Pancreas (tissue), 10 donors: ENCODE results near the gene PES1. TPM values are rescaled to one million over a fixed set of nuclear protein-coding genes. Genes with fewer than 3 reads are reported as not detected.
"Not testable (repeated sequence)": the region's sequence is repeated elsewhere in the genome, so short reads cannot be mapped to it uniquely, and the experiment has no call there.

ENCODE experiments used
- ATAC-seq, 4 donors: fragments of 200-7000 bp; cut with Tn5 transposase; one replicate each; pipeline versions ENCODE4 v1.8.0 to v1.9.1; 2020; ENCODE audit warnings: mild to moderate bottlenecking in 4 of 4, moderate library complexity in 4 of 4
- DNase-seq, 6 donors: peaks; one replicate each; pipeline ENCODE4 v3.0.0-alpha.2; 2020
- FAIRE-seq: peaks from 2 replicates; lab custom pipeline; 2012; peaks lifted over from hg19 to GRCh38; lab: Jason Lieb, UNC
- H3K27ac ChIP-seq, 4 donors: fragments of 200-600 bp; sonication (generic); 1 replicate in 3 of 4; 2 replicates in 1 of 4; pipeline versions ENCODE4 v1.5.0 to v1.8.0; 2020
- H3K27me3 ChIP-seq, 4 donors: fragments of 200-600 bp; one replicate each; pipeline ENCODE4 v1.8.0; 2021
- H3K36me3 ChIP-seq, 3 donors: fragments of 200-600 bp; sonication (generic) in 1 of 3; one replicate each; pipeline versions ENCODE4 v1.5.0 to v1.8.0; 2020 to 2021
- H3K4me1 ChIP-seq, 3 donors: fragments of 200-600 bp; one replicate each; pipeline ENCODE4 v1.8.0; 2021
- H3K4me3 ChIP-seq, 4 donors: fragments of 200-600 bp; sonication (generic) in 2 of 4; one replicate each; pipeline versions ENCODE4 v1.5.0 to v1.8.0; 2020 to 2021
- H3K9me3 ChIP-seq, 4 donors: fragments of 200-600 bp; one replicate each; pipeline ENCODE4 v1.8.0; 2021
- WGBS, 2 donors: extraction: QIAGEN DNeasy Blood & Tissue Kit; methylation state at CpG; one replicate each; pipeline ENCODE4 v1.1.7; 2013; 5-methylcytosine and 5-hydroxymethylcytosine counted together
- intact Hi-C, 3 donors: fragments of 100-400 bp; cut with DNase I; formaldehyde crosslinking; loops; one replicate each; pipeline versions ENCODE4 v1.11.1 to v1.14.2; 2022
- polyA plus RNA-seq, 2 donors: library from polyadenylated mRNA; stranded (reverse); fragments of 200-250 nt; gene quantifications; one replicate each; pipeline ENCODE4 v1.2.3, GENCODE V29; 2013
- total RNA-seq, 6 donors: library from RNA; stranded (reverse); fragmentation: NEBNext Ultra II Directional in 4 of 6; extraction: Animal tissue kit (Norgen Biotek cat#: 25700) in 4 of 6; gene quantifications; one replicate each; pipeline versions ENCODE4 v1.2.1 to v1.2.4, GENCODE V29; 2021 to 2023
- TF ChIP-seq, protein P1 (sequence below), 4 donors: fragments of 200-600 bp; sonication (generic) in 3 of 4; IDR thresholded peaks; one replicate each; pipeline versions ENCODE4 v1.5.0 to v1.8.0; 2021; ENCODE audit warnings: antibody characterized with exemption in 4 of 4
- donor health status: healthy with polysubstance abuse.
- donor health status: DM: no; HTN: no; CAD: no; lungs with moderate emphysema.
- donor health status: DM: no; HTN: no; CAD: no.
- donor health status: control.
- donor health status: control.
- donor health status: Bipolar disorder and iron deficiency.
- donor health status: DM: yes; HTN: yes; CAD: no.
- donor health status: DM: no; HTN: no; CAD: no.
- donor health status: DM: no; HTN: no; CAD: no.
- donor health status: DM: yes; HTN: yes; CAD: no.

The PES1 gene
- total and polyA plus RNA-seq, 8 donors = 33.8 to 66.9 (median 44.8) TPM

DNA sequence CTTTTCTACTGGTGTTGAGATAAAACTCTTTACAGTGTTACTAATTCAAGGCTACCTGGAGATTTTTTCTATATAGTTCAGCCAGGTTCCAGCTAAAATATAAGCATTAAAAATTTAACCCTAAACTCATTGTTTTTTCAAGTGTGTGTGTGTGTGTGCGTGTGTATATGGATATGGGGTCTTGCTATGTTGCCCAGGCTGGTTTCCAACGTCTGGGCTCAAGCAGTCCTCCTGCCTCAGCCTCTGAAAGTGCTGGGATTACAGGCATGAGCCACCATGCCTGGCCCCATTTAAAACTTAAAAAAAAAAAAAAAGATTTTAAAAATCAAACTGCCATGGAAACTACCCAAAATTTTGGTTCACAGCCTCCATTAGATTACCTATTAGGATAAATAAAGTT is 4.5 kb upstream of the PES1 start:
- ATAC-seq (peak in 1 of 4 donors; percentile 26), DNase-seq (no peak), FAIRE-seq (no peak)
- H3K4me1 ChIP-seq = peaks cover 0 to 5% (median 0%) of the 10 kb centered on the region in 3 donors
- peak overlapping the region in 2 of 4 donors; percentile 36 to 47 for H3K27ac ChIP-seq
- H3K4me3 ChIP-seq = peak overlapping the region in 1 of 4 donors; percentile 27
- intact Hi-C loops = loop anchor here in 1 of 3 donors (5.0 kb wide), 1 partner anchor 149 kb away; no protein-coding TSS in a partner anchor
- H3K36me3 ChIP-seq = no peaks in the 10 kb centered on the region
- TF ChIP-seq, protein P1, sequence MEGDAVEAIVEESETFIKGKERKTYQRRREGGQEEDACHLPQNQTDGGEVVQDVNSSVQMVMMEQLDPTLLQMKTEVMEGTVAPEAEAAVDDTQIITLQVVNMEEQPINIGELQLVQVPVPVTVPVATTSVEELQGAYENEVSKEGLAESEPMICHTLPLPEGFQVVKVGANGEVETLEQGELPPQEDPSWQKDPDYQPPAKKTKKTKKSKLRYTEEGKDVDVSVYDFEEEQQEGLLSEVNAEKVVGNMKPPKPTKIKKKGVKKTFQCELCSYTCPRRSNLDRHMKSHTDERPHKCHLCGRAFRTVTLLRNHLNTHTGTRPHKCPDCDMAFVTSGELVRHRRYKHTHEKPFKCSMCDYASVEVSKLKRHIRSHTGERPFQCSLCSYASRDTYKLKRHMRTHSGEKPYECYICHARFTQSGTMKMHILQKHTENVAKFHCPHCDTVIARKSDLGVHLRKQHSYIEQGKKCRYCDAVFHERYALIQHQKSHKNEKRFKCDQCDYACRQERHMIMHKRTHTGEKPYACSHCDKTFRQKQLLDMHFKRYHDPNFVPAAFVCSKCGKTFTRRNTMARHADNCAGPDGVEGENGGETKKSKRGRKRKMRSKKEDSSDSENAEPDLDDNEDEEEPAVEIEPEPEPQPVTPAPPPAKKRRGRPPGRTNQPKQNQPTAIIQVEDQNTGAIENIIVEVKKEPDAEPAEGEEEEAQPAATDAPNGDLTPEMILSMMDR (IDR thresholded peaks at IDR 0.05) = no peak
- H3K27me3 ChIP-seq = no peaks in the 10 kb centered on the region
- H3K9me3 ChIP-seq = no peaks in the 10 kb centered on the region
- 22 to 29% methylated on average over 2 of the region's 2 CpGs for WGBS, 2 donors

DNA sequence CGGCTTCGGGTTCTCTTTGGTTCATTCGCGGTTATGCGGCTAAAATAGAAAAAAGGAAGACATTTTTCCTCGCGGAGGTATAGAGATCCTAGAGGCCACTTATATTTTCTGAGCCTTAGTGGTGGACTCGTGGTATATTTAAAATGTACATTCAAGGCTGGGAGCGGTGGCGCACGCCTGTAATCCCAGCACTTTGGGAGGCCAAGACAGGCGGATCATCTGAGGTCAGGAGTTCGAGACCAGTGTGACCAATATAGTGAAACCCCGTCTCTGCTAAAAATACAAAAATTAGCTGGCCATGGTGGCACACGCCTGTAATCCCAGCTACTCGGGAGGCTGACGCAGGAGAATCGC is 627 bp upstream of the PES1 start:
- H3K27me3 ChIP-seq, intact Hi-C loops: not testable (repeated sequence)
- peak overlapping the region in 1 of 4 donors; percentile 80 for H3K27ac ChIP-seq

DNA sequence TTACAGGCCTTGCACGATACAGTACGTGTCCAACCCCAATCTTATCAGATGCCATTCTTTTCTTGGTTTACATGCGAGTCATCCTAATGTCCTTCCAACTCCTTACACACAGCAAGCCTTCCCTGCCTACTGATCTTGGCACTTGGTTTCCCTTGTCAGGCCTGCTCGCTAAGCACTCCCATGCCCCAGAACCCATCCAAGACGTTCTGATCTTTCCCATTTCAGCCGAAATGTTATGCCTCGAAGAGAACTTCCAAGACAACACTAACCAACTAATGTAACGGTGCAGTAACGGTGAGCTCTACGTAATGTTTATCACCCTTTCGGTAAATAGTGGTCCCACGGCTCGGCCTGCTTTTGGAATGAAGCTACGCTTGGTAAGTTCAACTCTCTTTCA is 521 bp downstream of the PES1 start:
- FAIRE-seq (no peak), DNase-seq (no peak), ATAC-seq (no peak)
- TF ChIP-seq, protein P1 (IDR thresholded peaks at IDR 0.05) = no peak
- Histone ChIP-seq H3K36me3 (peaks cover 6 to 28% (median 21%) of the 10 kb centered on the region in 3 donors), H3K27ac (peak overlapping the region in 3 of 4 donors; percentile 53 to 91 (median 80)), H3K4me1 (peaks cover 7 to 16% (median 8%) of the 10 kb centered on the region in 3 donors), H3K4me3 (peak overlapping the region; percentile 72 to 93 (median 86)), H3K27me3 (no peaks in the 10 kb centered on the region), H3K9me3 (no peaks in the 10 kb centered on the region)
- intact Hi-C loops = no loop called here
- 1 to 3% methylated on average over 14 of the region's 14 CpGs for WGBS, 2 donors

More for the DNA sequence above, 627 bp upstream of the PES1 start:
- Histone ChIP-seq H3K36me3 (peaks cover 3 to 16% (median 9%) of the 10 kb centered on the region in 3 donors), H3K4me1 (peaks cover 7 to 16% (median 8%) of the 10 kb centered on the region in 3 donors), H3K4me3 (peak overlapping the region in 1 of 4 donors; percentile 91)
- H3K9me3 ChIP-seq, DNase-seq, FAIRE-seq, ATAC-seq: not testable (repeated sequence)
- 21 to 28% methylated on average over 18 of the region's 18 CpGs for WGBS, 2 donors

DNA sequence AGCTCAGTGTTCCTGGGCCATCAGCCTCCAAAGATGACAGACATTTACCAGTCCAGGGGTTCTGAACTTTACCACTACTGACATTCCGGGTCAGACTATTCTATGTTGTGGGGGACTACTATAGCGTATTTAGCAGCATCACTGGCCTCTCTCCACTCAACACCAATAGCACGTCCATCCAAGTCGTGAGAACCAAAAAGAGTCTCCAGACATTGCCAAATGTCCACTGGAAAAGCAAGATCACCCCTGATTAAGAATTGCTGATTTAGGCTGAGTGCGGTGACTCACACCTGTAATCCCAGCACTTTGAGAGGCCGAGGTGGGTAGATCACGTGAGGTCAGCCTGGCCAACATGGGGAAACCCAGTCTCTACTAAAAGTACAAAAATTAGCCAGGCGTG is 5.3 kb downstream of the PES1 start:
- Histone ChIP-seq H3K4me1 (peaks cover 7 to 11% (median 8%) of the 10 kb centered on the region in 3 donors), H3K27me3 (no peaks in the 10 kb centered on the region), H3K4me3 (no peak overlapping the region), H3K36me3 (peaks cover 14 to 70% (median 48%) of the 10 kb centered on the region in 3 donors), H3K9me3 (no peaks in the 10 kb centered on the region), H3K27ac (no peak overlapping the region)
- DNase-seq = no peak
- intact Hi-C loops = no loop called here
- no peak for ATAC-seq
- WGBS, 2 donors = 93 to 95% methylated on average over 8 of the region's 8 CpGs
- FAIRE-seq = no peak
- TF ChIP-seq, protein P1 (IDR thresholded peaks at IDR 0.05) = no peak

DNA sequence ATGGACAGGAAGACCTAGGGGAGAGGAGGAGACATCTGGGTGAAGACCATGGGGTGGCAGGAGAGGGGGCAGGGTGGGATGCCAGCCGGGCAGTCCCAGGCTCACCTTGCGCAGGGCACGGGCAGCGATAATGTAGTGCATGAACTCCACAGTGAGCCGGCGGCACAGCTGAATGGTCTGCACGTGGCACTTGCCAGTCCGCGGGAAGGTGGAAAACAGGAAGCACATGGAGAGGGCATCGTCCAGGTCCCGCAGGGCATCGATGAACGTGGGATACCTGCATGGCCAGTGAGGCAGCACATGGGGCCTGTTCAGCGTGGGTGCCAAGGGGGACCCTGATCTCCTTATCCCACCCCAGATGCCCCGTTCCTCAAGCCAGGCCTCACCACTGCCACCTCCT is 7.3 kb downstream of the PES1 start:
- ATAC-seq = no peak
- no peak for DNase-seq
- no peaks in the 10 kb centered on the region for H3K9me3 ChIP-seq
- no peak for FAIRE-seq
- no peaks in the 10 kb centered on the region for H3K4me1 ChIP-seq
- TF ChIP-seq, protein P1 (IDR thresholded peaks at IDR 0.05) = no peak
- intact Hi-C loops = no loop called here
- no peak overlapping the region for H3K4me3 ChIP-seq
- peaks cover 21 to 90% (median 67%) of the 10 kb centered on the region in 3 donors for H3K36me3 ChIP-seq
- 90 to 91% methylated on average over 15 of the region's 15 CpGs for WGBS, 2 donors
- H3K27ac ChIP-seq = no peak overlapping the region
- H3K27me3 ChIP-seq = no peaks in the 10 kb centered on the region
